ENCODE measurements around the gene TMEM121B. TPM values are rescaled to one million over a fixed set of nuclear protein-coding genes. Genes with fewer than 3 reads are reported as not detected.

The TMEM121B gene
- total RNA-seq, 3 donors from 2014 or later, result 0.44 to 0.48 TPM; not detected in 1

GRCh38 chr22:17097062-17097461, 24.1 kb downstream of the TMEM121B start:
- no peak for TF ChIP-seq POLR2A (IDR thresholded peaks at IDR 0.05)
- no peak for TF ChIP-seq CTCF (IDR thresholded peaks at IDR 0.05)
- TF ChIP-seq POLR2AphosphoS5 (IDR thresholded peaks at IDR 0.05), result no peak
- intact Hi-C loops (cut with DNase I; ENCODE audit: low total_unique reads), result no loop called here

GRCh38 chr22:17096071-17096470, 25.1 kb downstream of the TMEM121B start:
- TF ChIP-seq CTCF (IDR thresholded peaks at IDR 0.05), result no peak
- TF ChIP-seq POLR2A (IDR thresholded peaks at IDR 0.05), result no peak
- no peak for TF ChIP-seq POLR2AphosphoS5 (IDR thresholded peaks at IDR 0.05)
- H3K36me3 ChIP-seq, result peaks cover 9% of the 10 kb centered on the region
- H3K27me3 ChIP-seq, result no peaks in the 10 kb centered on the region
- no peak overlapping the region for H3K4me3 ChIP-seq
- H3K27ac ChIP-seq, result no peak overlapping the region
- DNase-seq (ENCODE audit: low spot score in 2 of 2), result no peak
- H3K4me1 ChIP-seq, result no peaks in the 10 kb centered on the region
- no peaks in the 10 kb centered on the region for H3K9me3 ChIP-seq
- intact Hi-C loops (cut with DNase I; ENCODE audit: low total_unique reads), result no loop called here

More at GRCh38 chr22:17097062-17097461, 24.1 kb downstream of the TMEM121B start:
- Histone ChIP-seq H3K4me1 (no peaks in the 10 kb centered on the region), H3K9me3 (no peaks in the 10 kb centered on the region), H3K4me3 (no peak overlapping the region), H3K36me3 (peaks cover 9% of the 10 kb centered on the region), H3K27me3 (no peaks in the 10 kb centered on the region), H3K27ac (no peak overlapping the region)
- no peak for DNase-seq (ENCODE audit: low spot score in 2 of 2)

- Histone ChIP-seq H3K36me3 (peaks cover 9% of the 10 kb centered on the region), H3K9me3 (no peaks in the 10 kb centered on the region), H3K27ac (no peak overlapping the region), H3K4me1 (no peaks in the 10 kb centered on the region), H3K4me3 (no peak overlapping the region), H3K27me3 (no peaks in the 10 kb centered on the region)
- TF ChIP-seq POLR2A (IDR thresholded peaks at IDR 0.05), result no peak
- TF ChIP-seq CTCF (IDR thresholded peaks at IDR 0.05), result no peak
- no peak for TF ChIP-seq POLR2AphosphoS5 (IDR thresholded peaks at IDR 0.05)
- no peak for DNase-seq (ENCODE audit: low spot score in 2 of 2)
- intact Hi-C loops (cut with DNase I; ENCODE audit: low total_unique reads), result no loop called here
Measured at GRCh38 chr22:17095538-17095937, 25.6 kb downstream of the TMEM121B start.

- intact Hi-C loops (cut with DNase I; ENCODE audit: low total_unique reads), result no loop called here
- TF ChIP-seq POLR2AphosphoS5 (IDR thresholded peaks at IDR 0.05) (no peak), POLR2A (IDR thresholded peaks at IDR 0.05) (no peak), CTCF (IDR thresholded peaks at IDR 0.05) (no peak)
- no peaks in the 10 kb centered on the region for H3K9me3 ChIP-seq
- no peaks in the 10 kb centered on the region for H3K36me3 ChIP-seq
- DNase-seq (ENCODE audit: low spot score in 2 of 2), result no peak
- H3K27me3 ChIP-seq, result no peaks in the 10 kb centered on the region
- no peak overlapping the region for H3K27ac ChIP-seq
- H3K4me3 ChIP-seq, result no peak overlapping the region
- no peaks in the 10 kb centered on the region for H3K4me1 ChIP-seq
Measured at GRCh38 chr22:17093081-17093480, 28.1 kb downstream of the TMEM121B start.

GRCh38 chr22:17091851-17092250, 29.3 kb downstream of the TMEM121B start:
- intact Hi-C loops (cut with DNase I; ENCODE audit: low total_unique reads), result no loop called here
- no peak for TF ChIP-seq POLR2AphosphoS5 (IDR thresholded peaks at IDR 0.05)
- TF ChIP-seq CTCF (IDR thresholded peaks at IDR 0.05), result no peak
- TF ChIP-seq POLR2A (IDR thresholded peaks at IDR 0.05), result no peak
- DNase-seq (ENCODE audit: low spot score in 2 of 2), result no peak

More at GRCh38 chr22:17091851-17092250, 29.3 kb downstream of the TMEM121B start:
- Histone ChIP-seq H3K27me3 (no peaks in the 10 kb centered on the region), H3K27ac (no peak overlapping the region), H3K9me3 (no peaks in the 10 kb centered on the region), H3K36me3 (no peaks in the 10 kb centered on the region), H3K4me3 (no peak overlapping the region), H3K4me1 (no peaks in the 10 kb centered on the region)

Measured in breast epithelium (tissue), 4 donors.